ENCODE results near the gene OR6A2. TPM values are rescaled to one million over a fixed set of nuclear protein-coding genes. Genes with fewer than 3 reads are reported as not detected.

OR6A2 gene
- total and polyA plus RNA-seq, 10 of the 15 experiments (the other 5 are each of a cell fraction or from before 2014, with no cell fraction given): 0.04 to 0.17 TPM; not detected in 8

DNA sequence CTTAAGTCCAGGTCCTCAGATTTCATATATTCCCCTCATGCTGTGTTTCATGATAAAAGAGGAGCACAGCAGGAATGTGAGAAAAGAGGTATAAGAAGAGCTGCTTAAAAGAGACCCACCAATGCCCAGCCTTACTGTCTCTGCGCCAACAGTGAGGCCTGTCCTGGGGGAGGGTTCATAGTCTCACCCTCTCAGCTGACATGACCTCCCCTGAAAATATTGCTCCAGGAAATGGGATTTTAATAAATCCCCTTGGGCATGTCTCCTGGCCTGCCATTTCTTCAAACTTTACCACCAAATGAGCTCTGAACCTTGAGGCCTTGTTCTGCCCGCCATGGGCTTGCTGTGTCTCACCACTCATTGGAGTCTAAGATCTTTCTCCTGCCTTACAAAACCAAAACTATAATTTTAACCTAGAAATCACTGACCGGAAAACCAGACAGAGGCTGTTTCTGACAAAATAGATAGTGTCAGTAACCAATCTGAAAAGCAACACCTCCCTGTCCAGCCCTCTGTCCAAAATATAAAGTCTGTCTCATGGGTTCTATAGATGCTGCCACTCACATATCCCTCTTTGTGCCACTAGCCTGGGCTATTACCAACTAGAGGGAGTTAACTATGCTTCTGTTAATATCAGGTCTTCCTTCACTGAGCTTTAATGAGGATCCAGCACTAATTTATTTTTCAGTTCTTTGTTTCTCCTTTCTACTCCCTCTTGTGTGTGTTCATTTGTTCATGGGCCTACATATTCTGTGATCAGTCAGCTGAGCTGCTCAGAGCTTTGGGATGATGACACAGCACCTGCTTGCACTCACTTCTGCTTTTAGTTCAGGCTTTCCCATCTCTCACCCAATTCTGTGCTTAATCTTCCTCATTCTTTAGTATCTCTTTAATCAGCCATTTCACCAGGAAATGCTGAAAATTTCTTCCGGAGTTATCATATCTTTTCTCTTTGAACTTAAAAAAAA lies 27.3 kb downstream of the OR6A2 start, which contains the start of gene OR2AG2 (continued):
- TF ChIP-seq, protein P1, sequence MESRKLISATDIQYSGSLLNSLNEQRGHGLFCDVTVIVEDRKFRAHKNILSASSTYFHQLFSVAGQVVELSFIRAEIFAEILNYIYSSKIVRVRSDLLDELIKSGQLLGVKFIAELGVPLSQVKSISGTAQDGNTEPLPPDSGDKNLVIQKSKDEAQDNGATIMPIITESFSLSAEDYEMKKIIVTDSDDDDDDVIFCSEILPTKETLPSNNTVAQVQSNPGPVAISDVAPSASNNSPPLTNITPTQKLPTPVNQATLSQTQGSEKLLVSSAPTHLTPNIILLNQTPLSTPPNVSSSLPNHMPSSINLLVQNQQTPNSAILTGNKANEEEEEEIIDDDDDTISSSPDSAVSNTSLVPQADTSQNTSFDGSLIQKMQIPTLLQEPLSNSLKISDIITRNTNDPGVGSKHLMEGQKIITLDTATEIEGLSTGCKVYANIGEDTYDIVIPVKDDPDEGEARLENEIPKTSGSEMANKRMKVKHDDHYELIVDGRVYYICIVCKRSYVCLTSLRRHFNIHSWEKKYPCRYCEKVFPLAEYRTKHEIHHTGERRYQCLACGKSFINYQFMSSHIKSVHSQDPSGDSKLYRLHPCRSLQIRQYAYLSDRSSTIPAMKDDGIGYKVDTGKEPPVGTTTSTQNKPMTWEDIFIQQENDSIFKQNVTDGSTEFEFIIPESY (IDR thresholded peaks at IDR 0.05): no peak
- TF ChIP-seq IKZF2 (IDR thresholded peaks at IDR 0.05) (peak; percentile 50 to 52; a peak in 2 of 4 replicates), MTA2 (IDR thresholded peaks at IDR 0.05; ENCODE audit: low read depth) (peak; percentile 73; the same call in 1 of the 2 replicates), SREBF1 (IDR thresholded peaks at IDR 0.05; ENCODE audit: low read length) (no peak), EP300 (IDR thresholded peaks at IDR 0.05; ENCODE audit: borderline replicate concordance in 1 of 2, control insufficient read depth in 1 of 2, low read depth in 2 of 2, low read length in 2 of 2) (no peak), ZNF24 (IDR thresholded peaks at IDR 0.05) (peak; percentile 52; the same call in 1 of the 2 replicates), STAT1 (conservative IDR thresholded peaks at IDR 0.05) (no peak), SPI1 (IDR thresholded peaks at IDR 0.05; ENCODE audit: borderline replicate concordance, insufficient read depth, low read depth, low read length) (peak; percentile 93), SMAD5 (IDR thresholded peaks at IDR 0.05; ENCODE audit: low read depth) (no peak), PML (IDR thresholded peaks at IDR 0.05; ENCODE audit: low read length) (no peak), POLR2AphosphoS2 (IDR thresholded peaks at IDR 0.05; ENCODE audit: low read depth, low read length) (no peak), CBX3 (IDR thresholded peaks at IDR 0.05; ENCODE audit: borderline replicate concordance, low read depth) (no peak), MEF2A (IDR thresholded peaks at IDR 0.05; ENCODE audit: insufficient read depth, low read depth, low read length) (no peak), ZBED1 (IDR thresholded peaks at IDR 0.05; ENCODE audit: borderline replicate concordance) (no peak), RBBP5 (conservative IDR thresholded peaks at IDR 0.05) (no peak), PAX5 (IDR thresholded peaks at IDR 0.05; ENCODE audit: borderline replicate concordance, low read depth, low read length) (no peak), WRNIP1 (IDR thresholded peaks at IDR 0.05; ENCODE audit: borderline replicate concordance, low read depth, low read length) (no peak), JUNB (IDR thresholded peaks at IDR 0.05) (no peak), CBX5 (IDR thresholded peaks at IDR 0.05; ENCODE audit: low read depth) (no peak)
- TF ChIP-seq, protein P2, sequence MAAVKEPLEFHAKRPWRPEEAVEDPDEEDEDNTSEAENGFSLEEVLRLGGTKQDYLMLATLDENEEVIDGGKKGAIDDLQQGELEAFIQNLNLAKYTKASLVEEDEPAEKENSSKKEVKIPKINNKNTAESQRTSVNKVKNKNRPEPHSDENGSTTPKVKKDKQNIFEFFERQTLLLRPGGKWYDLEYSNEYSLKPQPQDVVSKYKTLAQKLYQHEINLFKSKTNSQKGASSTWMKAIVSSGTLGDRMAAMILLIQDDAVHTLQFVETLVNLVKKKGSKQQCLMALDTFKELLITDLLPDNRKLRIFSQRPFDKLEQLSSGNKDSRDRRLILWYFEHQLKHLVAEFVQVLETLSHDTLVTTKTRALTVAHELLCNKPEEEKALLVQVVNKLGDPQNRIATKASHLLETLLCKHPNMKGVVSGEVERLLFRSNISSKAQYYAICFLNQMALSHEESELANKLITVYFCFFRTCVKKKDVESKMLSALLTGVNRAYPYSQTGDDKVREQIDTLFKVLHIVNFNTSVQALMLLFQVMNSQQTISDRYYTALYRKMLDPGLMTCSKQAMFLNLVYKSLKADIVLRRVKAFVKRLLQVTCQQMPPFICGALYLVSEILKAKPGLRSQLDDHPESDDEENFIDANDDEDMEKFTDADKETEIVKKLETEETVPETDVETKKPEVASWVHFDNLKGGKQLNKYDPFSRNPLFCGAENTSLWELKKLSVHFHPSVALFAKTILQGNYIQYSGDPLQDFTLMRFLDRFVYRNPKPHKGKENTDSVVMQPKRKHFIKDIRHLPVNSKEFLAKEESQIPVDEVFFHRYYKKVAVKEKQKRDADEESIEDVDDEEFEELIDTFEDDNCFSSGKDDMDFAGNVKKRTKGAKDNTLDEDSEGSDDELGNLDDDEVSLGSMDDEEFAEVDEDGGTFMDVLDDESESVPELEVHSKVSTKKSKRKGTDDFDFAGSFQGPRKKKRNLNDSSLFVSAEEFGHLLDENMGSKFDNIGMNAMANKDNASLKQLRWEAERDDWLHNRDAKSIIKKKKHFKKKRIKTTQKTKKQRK (IDR thresholded peaks at IDR 0.05; ENCODE audit: low read depth, low read length): no peak
- TF ChIP-seq, protein P3, sequence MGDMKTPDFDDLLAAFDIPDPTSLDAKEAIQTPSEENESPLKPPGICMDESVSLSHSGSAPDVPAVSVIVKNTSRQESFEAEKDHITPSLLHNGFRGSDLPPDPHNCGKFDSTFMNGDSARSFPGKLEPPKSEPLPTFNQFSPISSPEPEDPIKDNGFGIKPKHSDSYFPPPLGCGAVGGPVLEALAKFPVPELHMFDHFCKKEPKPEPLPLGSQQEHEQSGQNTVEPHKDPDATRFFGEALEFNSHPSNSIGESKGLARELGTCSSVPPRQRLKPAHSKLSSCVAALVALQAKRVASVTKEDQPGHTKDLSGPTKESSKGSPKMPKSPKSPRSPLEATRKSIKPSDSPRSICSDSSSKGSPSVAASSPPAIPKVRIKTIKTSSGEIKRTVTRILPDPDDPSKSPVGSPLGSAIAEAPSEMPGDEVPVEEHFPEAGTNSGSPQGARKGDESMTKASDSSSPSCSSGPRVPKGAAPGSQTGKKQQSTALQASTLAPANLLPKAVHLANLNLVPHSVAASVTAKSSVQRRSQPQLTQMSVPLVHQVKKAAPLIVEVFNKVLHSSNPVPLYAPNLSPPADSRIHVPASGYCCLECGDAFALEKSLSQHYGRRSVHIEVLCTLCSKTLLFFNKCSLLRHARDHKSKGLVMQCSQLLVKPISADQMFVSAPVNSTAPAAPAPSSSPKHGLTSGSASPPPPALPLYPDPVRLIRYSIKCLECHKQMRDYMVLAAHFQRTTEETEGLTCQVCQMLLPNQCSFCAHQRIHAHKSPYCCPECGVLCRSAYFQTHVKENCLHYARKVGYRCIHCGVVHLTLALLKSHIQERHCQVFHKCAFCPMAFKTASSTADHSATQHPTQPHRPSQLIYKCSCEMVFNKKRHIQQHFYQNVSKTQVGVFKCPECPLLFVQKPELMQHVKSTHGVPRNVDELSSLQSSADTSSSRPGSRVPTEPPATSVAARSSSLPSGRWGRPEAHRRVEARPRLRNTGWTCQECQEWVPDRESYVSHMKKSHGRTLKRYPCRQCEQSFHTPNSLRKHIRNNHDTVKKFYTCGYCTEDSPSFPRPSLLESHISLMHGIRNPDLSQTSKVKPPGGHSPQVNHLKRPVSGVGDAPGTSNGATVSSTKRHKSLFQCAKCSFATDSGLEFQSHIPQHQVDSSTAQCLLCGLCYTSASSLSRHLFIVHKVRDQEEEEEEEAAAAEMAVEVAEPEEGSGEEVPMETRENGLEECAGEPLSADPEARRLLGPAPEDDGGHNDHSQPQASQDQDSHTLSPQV (IDR thresholded peaks at IDR 0.05): no peak
